OCI-M1 (cell line): Measurements from ENCODE around the gene HSD17B14.
A peak's percentile ranks its signal among the peaks of the same experiment; 100 is the strongest.
"Not testable (repeated sequence)": the region's sequence is repeated elsewhere in the genome, so short reads cannot be mapped to it uniquely, and the experiment has no call there.

ENCODE experiments used
- DNase-seq: peaks from one replicate; lab custom pipeline; 2025; lab: John Stamatoyannopoulos, UW

Gene HSD17B14

DNA sequence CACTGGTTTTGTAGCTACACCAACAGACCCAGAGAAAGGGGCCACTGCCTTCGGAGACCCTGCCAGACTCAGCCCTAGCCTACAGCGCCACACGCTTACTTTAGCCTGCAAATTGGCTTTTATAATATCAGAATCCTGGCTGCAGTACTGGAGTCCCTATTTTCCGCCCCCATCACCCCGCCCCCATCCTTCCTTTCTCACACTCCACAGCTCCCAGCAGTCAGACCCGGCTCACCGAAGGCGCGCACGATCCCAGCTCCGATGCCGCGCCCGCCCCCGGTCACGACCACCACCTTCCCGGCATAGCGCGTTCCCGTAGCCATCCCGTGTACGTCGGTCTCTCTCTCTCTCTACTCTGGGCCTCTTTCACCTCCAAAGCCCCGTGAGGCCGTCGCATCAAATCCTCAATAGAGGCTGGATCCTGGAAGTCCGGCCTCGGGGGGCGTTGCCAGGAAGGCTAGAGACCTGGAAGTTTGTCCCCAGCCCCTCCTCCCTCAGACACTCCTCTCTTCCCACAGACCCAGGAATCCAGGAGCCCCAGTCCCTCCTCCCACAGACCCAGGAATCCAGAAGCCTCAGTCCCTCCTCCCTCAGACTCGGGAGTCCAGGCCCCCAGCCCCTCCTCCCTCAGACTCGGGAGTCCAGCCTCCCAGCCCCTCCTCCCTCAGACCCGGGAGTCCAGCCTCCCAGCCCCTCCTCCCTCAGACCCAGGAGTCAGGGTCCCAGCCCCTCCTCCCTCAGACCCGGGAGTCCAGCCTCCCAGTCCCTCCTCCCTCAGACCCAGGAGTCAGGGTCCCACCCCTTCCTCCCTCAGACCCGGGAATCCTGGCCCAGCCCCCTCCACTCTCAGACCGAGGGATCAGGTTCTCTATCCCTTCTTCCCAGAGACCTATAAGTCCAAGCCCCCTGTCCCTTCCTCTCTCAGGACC, at the start of gene HSD17B14:
HSD17B14 (minus strand) TSS at position 403 of the 929 bp plus-strand sequence; CDS start at position 323, 80 bp downstream.
- DNase-seq, result peak; percentile 57

GRCh38 chr19:48883726-48884125, 47.4 kb upstream of the HSD17B14 start:
- no peak for DNase-seq

GRCh38 chr19:48881741-48882657, 45.7 kb upstream of the HSD17B14 start:
- DNase-seq, result peak; percentile 58

DNA sequence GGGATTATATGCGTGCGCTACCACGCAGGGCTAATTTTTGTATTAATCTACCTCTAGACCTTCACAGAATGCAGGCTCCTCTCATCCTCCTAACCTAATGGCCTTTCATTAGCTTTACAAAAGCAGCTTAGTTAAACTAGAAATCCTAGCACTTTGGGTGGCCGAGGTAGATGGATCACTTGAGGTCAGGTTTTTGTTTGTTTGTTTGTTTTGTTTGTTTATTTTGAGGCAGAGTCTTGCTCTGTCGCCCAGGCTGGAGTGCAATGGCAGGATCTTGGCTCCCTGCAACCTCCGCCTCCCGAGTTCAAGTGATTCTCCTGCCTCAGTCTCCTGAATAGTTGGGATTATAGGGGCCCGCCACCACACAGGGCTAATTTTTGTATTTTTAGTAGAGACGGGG, 43.4 kb upstream of the HSD17B14 start:
- not testable (repeated sequence) for DNase-seq

DNA sequence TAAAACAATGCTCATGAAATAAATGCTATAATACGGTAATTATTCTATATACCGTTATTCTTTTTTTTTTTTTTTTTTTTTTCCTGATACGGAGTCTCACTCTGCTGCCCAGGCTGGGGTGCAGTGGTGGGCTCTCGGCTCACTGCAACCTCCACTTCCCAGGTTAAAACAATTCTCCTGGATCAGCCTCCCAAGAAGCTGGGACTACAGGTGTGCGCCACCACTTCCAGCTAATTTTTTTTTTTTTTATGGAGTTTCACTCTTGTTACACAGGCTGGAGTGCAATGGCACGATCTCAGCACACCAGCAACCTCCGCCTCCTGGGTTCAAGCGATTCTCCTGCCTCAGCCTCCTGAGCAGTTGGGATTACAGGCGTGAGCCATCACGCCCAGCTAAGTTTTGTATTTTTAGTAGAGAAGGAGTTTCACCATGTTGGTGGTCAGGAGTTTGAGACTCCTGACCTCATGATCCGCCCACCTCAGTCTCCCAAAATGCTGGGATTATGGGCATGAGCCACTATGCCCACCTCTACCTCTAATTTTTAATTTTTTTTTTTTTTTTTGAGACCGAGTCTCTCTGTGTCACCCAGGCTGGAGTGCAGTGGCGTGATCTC, 42.8 kb upstream of the HSD17B14 start:
- no peak for DNase-seq

- DNase-seq, result peak; percentile 100
Measured at GRCh38 chr19:48878196-48879024, 42.1 kb upstream of the HSD17B14 start.

GRCh38 chr19:48877855-48878195, 41.5 kb upstream of the HSD17B14 start:
- no peak for DNase-seq

GRCh38 chr19:48876043-48876981, 40.0 kb upstream of the HSD17B14 start:
- peak; percentile 94 for DNase-seq

- DNase-seq, result peak; percentile 75
Measured at GRCh38 chr19:48874303-48875135, 38.2 kb upstream of the HSD17B14 start.

GRCh38 chr19:48873476-48874302, 37.4 kb upstream of the HSD17B14 start:
- peak; percentile 99 for DNase-seq

- DNase-seq, result peak; percentile 96
Measured at GRCh38 chr19:48872884-48873475, 36.7 kb upstream of the HSD17B14 start.

- DNase-seq, result peak; percentile 100
Measured at GRCh38 chr19:48872182-48872883, 36.0 kb upstream of the HSD17B14 start, which contains the start of gene PPP1R15A. Gene PPP1R15A, plus strand, starts transcription at chr19:48872421. Its CDS starts 813 bp downstream, at chr19:48873234.

DNA sequence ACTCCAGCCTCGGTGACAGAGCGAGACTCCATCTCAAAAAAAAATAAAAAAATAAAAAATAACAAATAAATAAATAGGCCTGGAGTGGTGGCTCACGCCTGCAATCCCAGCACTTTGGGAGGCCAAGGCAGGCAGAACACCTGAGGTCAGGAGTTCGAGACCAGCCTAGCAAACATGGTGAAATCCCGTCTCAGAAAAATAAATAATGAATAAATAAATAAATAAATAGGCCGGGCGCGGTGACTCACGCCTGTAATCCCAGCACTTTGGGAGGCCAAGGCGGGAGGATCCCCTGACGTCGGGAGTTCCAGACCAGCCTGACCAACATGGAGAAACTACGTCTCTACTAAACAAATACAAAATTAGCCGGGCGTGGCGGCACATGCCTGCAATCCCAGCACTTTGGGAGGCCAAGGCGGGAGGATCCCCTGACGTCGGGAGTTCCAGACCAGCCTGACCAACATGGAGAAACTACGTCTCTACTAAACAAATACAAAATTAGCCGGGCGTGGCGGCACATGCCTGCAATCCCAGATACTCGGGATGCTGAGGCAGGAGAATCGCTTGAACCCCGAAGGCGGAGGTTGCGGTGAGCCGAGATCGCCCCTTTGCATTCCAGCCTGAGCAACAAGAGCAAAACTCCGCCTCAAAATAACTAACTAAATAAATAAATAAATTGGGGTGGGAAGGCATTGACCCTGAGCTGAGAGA, 35.3 kb upstream of the HSD17B14 start:
- DNase-seq, result not testable (repeated sequence)

- DNase-seq, result no peak
Measured at GRCh38 chr19:48870048-48870447, 33.8 kb upstream of the HSD17B14 start.

GRCh38 chr19:48868114-48868886, 32.0 kb upstream of the HSD17B14 start, which contains the start of gene PLEKHA4:
Gene PLEKHA4, minus strand, starts transcription at chr19:48868617. Its CDS starts 997 bp downstream, at chr19:48867620.
- DNase-seq, result peak; percentile 65

DNA sequence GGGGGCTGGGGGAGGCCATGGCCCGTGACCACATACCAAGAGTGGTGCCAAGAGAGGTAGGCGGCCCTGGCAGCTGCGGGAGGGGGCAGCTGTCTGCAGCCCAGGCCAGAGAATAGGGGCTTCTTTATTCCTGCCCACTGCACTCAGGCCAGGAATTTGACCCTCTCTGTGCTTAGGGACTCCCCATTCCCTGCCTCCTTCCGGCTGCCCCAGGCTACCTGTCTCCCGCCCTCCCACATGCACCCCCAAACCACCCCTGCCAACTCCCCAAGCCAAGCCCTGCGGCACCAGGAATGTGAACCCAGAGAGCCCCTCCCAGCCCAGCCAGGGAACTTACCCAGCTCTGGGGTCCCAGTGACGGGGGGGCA, 31.4 kb upstream of the HSD17B14 start:
- DNase-seq, result no peak
